Right lung (tissue), 10 donors: ENCODE measurements around the gene FOLR2. TPM values are rescaled to one million over a fixed set of nuclear protein-coding genes. Genes with fewer than 3 reads are reported as not detected.
"Not testable (repeated sequence)": the region's sequence is repeated elsewhere in the genome, so short reads cannot be mapped to it uniquely, and the experiment has no call there.

Experiments
- DNase-seq, 2 donors: peaks; one replicate each; pipeline ENCODE4 v3.0.0-alpha.2; 2013
- long read RNA-seq, 8 donors: transcript quantifications; one replicate each; lab custom pipeline, GENCODE V29; 2026
- polyA plus RNA-seq, 5 donors: library from polyadenylated mRNA; unstranded; fragments of 120-200 nt; gene quantifications; one replicate each; pipeline versions ENCODE4 v1.2.1 to v1.2.3, GENCODE V29; 2013; ENCODE audit warnings: inconsistent platforms in 1 of 5, low replicate concordance in 1 of 5; ENCODE audit not compliant: insufficient read length in 5 of 5, insufficient read depth in 1 of 5

FOLR2 gene
- polyA plus RNA-seq: 10 to 100 TPM; 14.5 to 21.6 (median 16.9) TPM
- long read RNA-seq, donor 1, transcript FOLR2-201 (5 exons, 1,138 nt): major isoform, 8 of 11 reads
- long read RNA-seq, donor 1, partial matches to known transcripts: 0 of 11 reads
- long read RNA-seq, donor 1, other reads (novel, unspliced or antisense): 0 of 11 reads
- long read RNA-seq, donor 2, transcript FOLR2-201 (5 exons, 1,138 nt): major isoform, 7 of 14 reads
- long read RNA-seq, donor 2, partial matches to known transcripts: 5 of 14 reads
- long read RNA-seq, donor 2, other reads (novel, unspliced or antisense): 0 of 14 reads
- long read RNA-seq, donor 3, transcript FOLR2-201 (5 exons, 1,138 nt): major isoform, 13 of 14 reads
- long read RNA-seq, donor 3, partial matches to known transcripts: 0 of 14 reads
- long read RNA-seq, donor 3, other reads (novel, unspliced or antisense): 0 of 14 reads
- long read RNA-seq, donor 4, partial matches to known transcripts: 0 of 4 reads
- long read RNA-seq, donor 4, other reads (novel, unspliced or antisense): 0 of 4 reads
- long read RNA-seq, donor 5, transcript FOLR2-201 (5 exons, 1,138 nt): major isoform, 13 of 14 reads
- long read RNA-seq, donor 5, partial matches to known transcripts: 0 of 14 reads
- long read RNA-seq, donor 5, other reads (novel, unspliced or antisense): 0 of 14 reads
- long read RNA-seq, donor 6, transcript FOLR2-201 (5 exons, 1,138 nt): major isoform, 6 of 7 reads
- long read RNA-seq, donor 6, partial matches to known transcripts: 0 of 7 reads
- long read RNA-seq, donor 6, other reads (novel, unspliced or antisense): 0 of 7 reads
- long read RNA-seq, donor 7, partial matches to known transcripts: 0 of 5 reads
- long read RNA-seq, donor 7, other reads (novel, unspliced or antisense): 0 of 5 reads
- long read RNA-seq, donor 8, partial matches to known transcripts: 0 of 4 reads
- long read RNA-seq, donor 8, other reads (novel, unspliced or antisense): 0 of 4 reads

- no peak for DNase-seq
These were observed at the start of gene FOLR2 for GRCh38 chr11:72216638-72217037. FOLR2 (plus strand) TSS chr11:72216794; CDS start chr11:72218585, 1,791 bp downstream.

- DNase-seq: not testable (repeated sequence)
These were observed 47.5 kb upstream of the FOLR2 start for GRCh38 chr11:72169046-72169555.

- DNase-seq: not testable (repeated sequence)
These were observed 46.8 kb upstream of the FOLR2 start for GRCh38 chr11:72169754-72170153.

- DNase-seq: not testable (repeated sequence)
These were observed 44.6 kb upstream of the FOLR2 start for GRCh38 chr11:72172043-72172442.

- DNase-seq: no peak
These were observed 43.3 kb upstream of the FOLR2 start for GRCh38 chr11:72173291-72173690.

GRCh38 chr11:72174302-72175070 lies 42.1 kb upstream of the FOLR2 start:
- DNase-seq: no peak

GRCh38 chr11:72177656-72178055 lies 38.9 kb upstream of the FOLR2 start:
- DNase-seq: no peak

GRCh38 chr11:72179049-72179803 lies 37.4 kb upstream of the FOLR2 start:
- no peak for DNase-seq

- no peak for DNase-seq
These were observed 36.7 kb upstream of the FOLR2 start for GRCh38 chr11:72179804-72180396.

- not testable (repeated sequence) for DNase-seq
These were observed 35.6 kb upstream of the FOLR2 start for GRCh38 chr11:72180892-72181552.

- DNase-seq: not testable (repeated sequence)
These were observed 35.0 kb upstream of the FOLR2 start for GRCh38 chr11:72181553-72181958.

- DNase-seq: no peak
These were observed 28.3 kb upstream of the FOLR2 start for GRCh38 chr11:72188267-72188666.

GRCh38 chr11:72189455-72190250 lies 26.9 kb upstream of the FOLR2 start:
- DNase-seq: peak; percentile 89 to 92

- DNase-seq: no peak
These were observed 25.9 kb upstream of the FOLR2 start for GRCh38 chr11:72190631-72191071.

GRCh38 chr11:72191961-72192381 lies 24.6 kb upstream of the FOLR2 start, which contains the start of gene FOLR1:
FOLR1 (plus strand) TSS chr11:72192140; CDS start chr11:72192174, 34 bp downstream.
- no peak for DNase-seq

- DNase-seq: no peak
These were observed 20.9 kb upstream of the FOLR2 start for GRCh38 chr11:72195518-72196270.

- DNase-seq: not testable (repeated sequence)
These were observed 15.1 kb upstream of the FOLR2 start for GRCh38 chr11:72201445-72201844.

GRCh38 chr11:72202571-72202970 lies 14.0 kb upstream of the FOLR2 start:
- no peak for DNase-seq
